ENCODE measurements around the gene PPP2R5D. TPM values are rescaled to one million over a fixed set of nuclear protein-coding genes. Genes with fewer than 3 reads are reported as not detected.

PPP2R5D gene
- total and polyA plus RNA-seq, 9 of the 15 experiments (the other 6 are each of a cell fraction or from before 2014, with no cell fraction given): 1.3 to 96.1 (median 38.4) TPM

- Histone ChIP-seq H3K27me3 (ENCODE audit: control insufficient read depth in 2 of 2, insufficient read depth in 2 of 2, low read length in 2 of 2) (no peaks in the 10 kb centered on the region), H3K9ac (ENCODE audit: insufficient read depth in 1 of 2, low read depth in 2 of 2, low read length in 2 of 2) (peak overlapping the region; percentile 66 to 92), H3K79me2 (ENCODE audit: control insufficient read depth, insufficient read depth, low read length) (peaks cover 49% of the 10 kb centered on the region), H4K20me1 (replicated peaks; ENCODE audit: control insufficient read depth, insufficient read depth, low read length) (peaks cover 4% of the 10 kb centered on the region; the same call in 1 of the 2 replicates), H2AFZ (ENCODE audit: low read depth, low read length) (peak overlapping the region; percentile 82), H3K4me2 (ENCODE audit: insufficient read depth, low read length) (peak overlapping the region; percentile 96), H3K9me1 (ENCODE audit: control insufficient read depth, insufficient read depth, low read length) (no peaks in the 10 kb centered on the region), H3K9me3 (replicated peaks; ENCODE audit: control insufficient read depth, insufficient read depth, low read depth, low read length) (no peaks in the 10 kb centered on the region), H3K4me1 (replicated peaks in 1 of 2; ENCODE audit: control insufficient read depth in 2 of 2, insufficient read depth in 2 of 2, low read length in 2 of 2) (peaks cover 34 to 37% of the 10 kb centered on the region in 2 experiments; a peak in 4 of 5 replicates), H3K4me3 (peak overlapping the region; percentile 79), H3K27ac (ENCODE audit: extremely low read depth, low read depth, low read length) (peak overlapping the region; percentile 74), H3K36me3 (ENCODE audit: control insufficient read depth, insufficient read depth, low read length) (peaks cover 70% of the 10 kb centered on the region)
- WGBS (ENCODE audit: insufficient coverage, low coverage, missing lambda C conversion rate): 2% methylated on average over 23 of the region's 25 CpGs
- no TSS peak for BruUV-seq (replicated peaks)
- intact Hi-C loops (cut with micrococcal nuclease) (no loop called here), in situ Hi-C loops (cut with MboI) (no loop called here)
- ChIA-PET CTCF (ENCODE audit: low intra/inter-chr PET ratio) (no interaction called here), POLR2A (interaction anchor here (0.5 to 3.9 kb wide), 28 partner anchors 9 to 1389 kb away, joined by 3 to 23 read pairs (median 4); partner anchors contain the start of genes CNPY3, CUL7, KLC4 and MRPL2)
- FAIRE-seq (no peak), ATAC-seq (peak; percentile 20), DNase-seq (ENCODE audit: extremely low read depth in 1 of 4, low spot score in 3 of 4) (peak in 2 of 4 experiments; percentile 73 to 83)
- TF ChIP-seq ZNF695 (CRISPR knock-in tag; IDR thresholded peaks at IDR 0.05) (no peak), CHD2 (IDR thresholded peaks at IDR 0.05; ENCODE audit: low read depth, low read length) (no peak), MEIS2 (IDR thresholded peaks at IDR 0.05; ENCODE audit: partially characterized antibody) (no peak), MTA3 (IDR thresholded peaks at IDR 0.05; ENCODE audit: borderline replicate concordance) (0 out of 2 replicates have a peak, but pooled peaks have one; percentile 27), ZFX (CRISPR knock-in tag; IDR thresholded peaks at IDR 0.05) (peak; percentile 72; the same call in 1 of the 2 replicates), ILK (tag; IDR thresholded peaks at IDR 0.05; ENCODE audit: borderline replicate concordance, low read depth) (no peak), GTF2A2 (tag; IDR thresholded peaks at IDR 0.05) (no peak), MXI1 (IDR thresholded peaks at IDR 0.05; ENCODE audit: low read depth, low read length) (0 out of 2 replicates have a peak, but pooled peaks have one; percentile 47), ZNF12 (CRISPR knock-in tag; IDR thresholded peaks at IDR 0.05) (0 out of 2 replicates have a peak, but pooled peaks have one; percentile 6), ETV6 (IDR thresholded peaks at IDR 0.05; ENCODE audit: borderline replicate concordance in 1 of 2, low read depth in 2 of 2, low read length in 1 of 2) (0 out of 4 replicates have a peak, but pooled peaks of 1 of the 2 experiments have one; percentile 22), ETV6 (CRISPR knock-in tag; IDR thresholded peaks at IDR 0.05; ENCODE audit: borderline replicate concordance) (peak; percentile 18; the same call in 1 of the 2 replicates), STAT5B (CRISPR knock-in tag; IDR thresholded peaks at IDR 0.05) (no peak), ZNF239 (CRISPR knock-in tag; IDR thresholded peaks at IDR 0.05) (no peak), XRCC4 (IDR thresholded peaks at IDR 0.05; ENCODE audit: extremely low read depth, insufficient read depth, insufficient read length) (no peak)
- TF ChIP-seq, protein P1, sequence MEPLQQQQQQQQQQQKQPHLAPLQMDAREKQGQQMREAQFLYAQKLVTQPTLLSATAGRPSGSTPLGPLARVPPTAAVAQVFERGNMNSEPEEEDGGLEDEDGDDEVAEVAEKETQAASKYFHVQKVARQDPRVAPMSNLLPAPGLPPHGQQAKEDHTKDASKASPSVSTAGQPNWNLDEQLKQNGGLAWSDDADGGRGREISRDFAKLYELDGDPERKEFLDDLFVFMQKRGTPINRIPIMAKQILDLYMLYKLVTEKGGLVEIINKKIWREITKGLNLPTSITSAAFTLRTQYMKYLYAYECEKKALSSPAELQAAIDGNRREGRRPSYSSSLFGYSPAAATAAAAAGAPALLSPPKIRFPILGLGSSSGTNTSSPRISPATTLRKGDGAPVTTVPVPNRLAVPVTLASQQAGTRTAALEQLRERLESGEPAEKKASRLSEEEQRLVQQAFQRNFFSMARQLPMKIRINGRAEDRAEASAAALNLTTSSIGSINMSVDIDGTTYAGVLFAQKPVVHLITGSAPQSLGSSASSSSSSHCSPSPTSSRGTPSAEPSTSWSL (CRISPR knock-in tag; IDR thresholded peaks at IDR 0.05; ENCODE audit: borderline replicate concordance): no peak
- TF ChIP-seq, protein P2, sequence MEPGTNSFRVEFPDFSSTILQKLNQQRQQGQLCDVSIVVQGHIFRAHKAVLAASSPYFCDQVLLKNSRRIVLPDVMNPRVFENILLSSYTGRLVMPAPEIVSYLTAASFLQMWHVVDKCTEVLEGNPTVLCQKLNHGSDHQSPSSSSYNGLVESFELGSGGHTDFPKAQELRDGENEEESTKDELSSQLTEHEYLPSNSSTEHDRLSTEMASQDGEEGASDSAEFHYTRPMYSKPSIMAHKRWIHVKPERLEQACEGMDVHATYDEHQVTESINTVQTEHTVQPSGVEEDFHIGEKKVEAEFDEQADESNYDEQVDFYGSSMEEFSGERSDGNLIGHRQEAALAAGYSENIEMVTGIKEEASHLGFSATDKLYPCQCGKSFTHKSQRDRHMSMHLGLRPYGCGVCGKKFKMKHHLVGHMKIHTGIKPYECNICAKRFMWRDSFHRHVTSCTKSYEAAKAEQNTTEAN (CRISPR knock-in tag; IDR thresholded peaks at IDR 0.05): 0 out of 2 replicates have a peak, but pooled peaks have one; percentile 35
These were observed 28.9 kb downstream of the PPP2R5D start for GRCh38 chr6:43013097-43013842.

Data from K562 (cell line).